LHCN-M2 (cell line): ENCODE data around the gene ARPC1B. TPM values are rescaled to one million over a fixed set of nuclear protein-coding genes. Genes with fewer than 3 reads are reported as not detected.

Experiments used
- DNase-seq: peaks from one replicate; pipeline ENCODE4 v3.0.0-alpha.2; 2012; ENCODE audit warnings: low read depth
- total RNA-seq: library from RNA; depleted of rRNA; stranded (reverse); fragments of >200 nt; gene quantifications from 2 replicates; pipeline ENCODE4 v1.2.3, GENCODE V29; 2014

Gene ARPC1B
- total RNA-seq, 1 experiment from 2014 or later: 487 TPM

GRCh38 chr7:99389772-99390171, 15.2 kb downstream of the ARPC1B start:
- DNase-seq: no peak

- DNase-seq: no peak
Measured at GRCh38 chr7:99390941-99391602, 16.5 kb downstream of the ARPC1B start.

- no peak for DNase-seq
Measured at GRCh38 chr7:99392046-99392445, 17.5 kb downstream of the ARPC1B start.

GRCh38 chr7:99392659-99393354, 18.3 kb downstream of the ARPC1B start:
- DNase-seq: no peak

GRCh38 chr7:99393355-99394187, 19.0 kb downstream of the ARPC1B start:
- DNase-seq: no peak

- no peak for DNase-seq
Measured at GRCh38 chr7:99394188-99394502, 19.6 kb downstream of the ARPC1B start.

GRCh38 chr7:99395616-99396327, 21.2 kb downstream of the ARPC1B start:
- DNase-seq: no peak

GRCh38 chr7:99396418-99397296, 22.1 kb downstream of the ARPC1B start:
- DNase-seq: no peak

GRCh38 chr7:99397297-99397983, 22.9 kb downstream of the ARPC1B start:
- DNase-seq: no peak

GRCh38 chr7:99398891-99399445, 24.4 kb downstream of the ARPC1B start:
- DNase-seq: no peak

GRCh38 chr7:99399597-99399996, 25.1 kb downstream of the ARPC1B start:
- DNase-seq: no peak

GRCh38 chr7:99402854-99403253, 28.3 kb downstream of the ARPC1B start:
- no peak for DNase-seq

GRCh38 chr7:99403764-99404163, 29.2 kb downstream of the ARPC1B start:
- DNase-seq: no peak

GRCh38 chr7:99404235-99404976, 29.9 kb downstream of the ARPC1B start:
- peak; percentile 70 for DNase-seq

GRCh38 chr7:99404977-99405320, 30.4 kb downstream of the ARPC1B start:
- DNase-seq: no peak

- no peak for DNase-seq
Measured at GRCh38 chr7:99406557-99406956, 32.0 kb downstream of the ARPC1B start.

- DNase-seq: peak; percentile 70
Measured at GRCh38 chr7:99407872-99408378, 33.4 kb downstream of the ARPC1B start.

GRCh38 chr7:99408379-99409191, 34.1 kb downstream of the ARPC1B start, which contains the start of the genes BUD31 and PDAP1:
BUD31 (plus strand) TSS chr7:99408969; CDS start chr7:99411093, 2,124 bp downstream.
PDAP1 (minus strand) TSS chr7:99408597; CDS start chr7:99408548, 49 bp downstream.
- DNase-seq: peak; percentile 95
